Measurements from ENCODE around the gene ARMC8.

DNA sequence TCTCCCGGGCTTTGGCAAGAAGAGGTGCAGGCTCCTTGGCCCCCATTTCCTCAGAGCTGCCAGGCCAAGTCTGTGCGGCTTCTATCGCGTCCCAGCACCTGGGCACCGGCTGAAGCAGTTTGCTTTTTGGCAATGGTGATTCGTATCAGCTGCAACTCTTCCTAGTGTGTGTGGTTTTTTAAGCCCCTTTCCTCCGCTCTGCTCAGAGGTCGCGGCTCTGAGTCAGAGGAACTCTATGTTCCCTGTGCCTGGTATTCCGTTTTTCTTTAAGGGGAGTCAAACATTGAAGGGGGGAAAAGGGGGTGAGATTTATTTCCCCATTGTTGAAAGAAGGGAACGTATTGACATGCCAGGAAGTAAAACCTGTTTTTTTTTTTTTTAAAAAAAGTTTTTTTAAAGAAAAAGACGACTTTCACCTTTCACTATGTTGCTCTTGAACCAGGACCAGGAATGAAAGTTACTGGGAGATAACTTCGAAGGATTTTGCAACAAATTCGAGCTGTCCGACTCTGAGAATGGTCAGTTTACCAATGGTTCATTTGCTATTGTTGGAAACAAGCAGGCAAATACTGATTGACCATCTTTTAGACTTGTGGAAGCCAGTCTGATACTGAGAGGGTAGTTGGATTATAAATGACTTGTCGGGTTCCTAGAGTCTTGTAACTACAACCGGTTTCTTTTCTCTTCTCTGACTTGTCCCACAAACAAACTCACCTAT, 1.1 kb downstream of the ARMC8 start:
- TF ChIP-seq, protein P1, sequence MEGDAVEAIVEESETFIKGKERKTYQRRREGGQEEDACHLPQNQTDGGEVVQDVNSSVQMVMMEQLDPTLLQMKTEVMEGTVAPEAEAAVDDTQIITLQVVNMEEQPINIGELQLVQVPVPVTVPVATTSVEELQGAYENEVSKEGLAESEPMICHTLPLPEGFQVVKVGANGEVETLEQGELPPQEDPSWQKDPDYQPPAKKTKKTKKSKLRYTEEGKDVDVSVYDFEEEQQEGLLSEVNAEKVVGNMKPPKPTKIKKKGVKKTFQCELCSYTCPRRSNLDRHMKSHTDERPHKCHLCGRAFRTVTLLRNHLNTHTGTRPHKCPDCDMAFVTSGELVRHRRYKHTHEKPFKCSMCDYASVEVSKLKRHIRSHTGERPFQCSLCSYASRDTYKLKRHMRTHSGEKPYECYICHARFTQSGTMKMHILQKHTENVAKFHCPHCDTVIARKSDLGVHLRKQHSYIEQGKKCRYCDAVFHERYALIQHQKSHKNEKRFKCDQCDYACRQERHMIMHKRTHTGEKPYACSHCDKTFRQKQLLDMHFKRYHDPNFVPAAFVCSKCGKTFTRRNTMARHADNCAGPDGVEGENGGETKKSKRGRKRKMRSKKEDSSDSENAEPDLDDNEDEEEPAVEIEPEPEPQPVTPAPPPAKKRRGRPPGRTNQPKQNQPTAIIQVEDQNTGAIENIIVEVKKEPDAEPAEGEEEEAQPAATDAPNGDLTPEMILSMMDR (IDR thresholded peaks at IDR 0.05; ENCODE audit: borderline replicate concordance, extremely low read depth, low read length, poor library complexity, severe bottlenecking) = no peak
- TF ChIP-seq EZH2 (IDR thresholded peaks at IDR 0.05; ENCODE audit: borderline replicate concordance, low read depth, low read length, severe bottlenecking) = no peak
